ENCODE data around the gene FANCI. TPM values are rescaled to one million over a fixed set of nuclear protein-coding genes. Genes with fewer than 3 reads are reported as not detected.

FANCI gene
- total and polyA plus RNA-seq, 2 of the 13 experiments (the other 11 are each of a cell fraction or from before 2014, with no cell fraction given) = 15.7 to 68.8 TPM

GRCh38 chr15:89243691-89244573 is at the start of gene FANCI (continued):
- TF ChIP-seq EP300 (IDR thresholded peaks at IDR 0.05; ENCODE audit: low read depth in 2 of 2, low read length in 2 of 2) (no peak), EP300 (CRISPR knock-in tag; IDR thresholded peaks at IDR 0.05; ENCODE audit: borderline replicate concordance) (no peak), ZNF274 (CRISPR knock-in tag; IDR thresholded peaks at IDR 0.05) (no peak; the same call in 1 of the 2 replicates), ZSCAN22 (CRISPR knock-in tag; IDR thresholded peaks at IDR 0.05) (no peak), AKAP8 (CRISPR knock-in tag; IDR thresholded peaks at IDR 0.05) (no peak), KAT7 (CRISPR knock-in tag; IDR thresholded peaks at IDR 0.05; ENCODE audit: borderline replicate concordance) (peak; percentile 85), JUNB (CRISPR knock-in tag; IDR thresholded peaks at IDR 0.05; ENCODE audit: borderline replicate concordance) (no peak; the same call in 1 of the 2 replicates), ZNF652 (CRISPR knock-in tag; IDR thresholded peaks at IDR 0.05; ENCODE audit: borderline replicate concordance, low read depth) (no peak), MBNL3 (CRISPR knock-in tag; conservative IDR thresholded peaks at IDR 0.05) (no peak), ZNF510 (CRISPR knock-in tag; IDR thresholded peaks at IDR 0.05; ENCODE audit: low read depth) (no peak), SIN3B (IDR thresholded peaks at IDR 0.05; ENCODE audit: low read length) (peak; percentile 98), ZNF629 (CRISPR knock-in tag; conservative IDR thresholded peaks at IDR 0.05) (no peak), PRPF4 (IDR thresholded peaks at IDR 0.05; ENCODE audit: low read depth, low read length, poor library complexity, severe bottlenecking) (no peak), ZNF34 (CRISPR knock-in tag; IDR thresholded peaks at IDR 0.05; ENCODE audit: borderline replicate concordance) (no peak), ARID2 (CRISPR knock-in tag; IDR thresholded peaks at IDR 0.05; ENCODE audit: borderline replicate concordance) (peak; percentile 32; the same call in 1 of the 2 replicates), ZBED4 (CRISPR knock-in tag; IDR thresholded peaks at IDR 0.05; ENCODE audit: borderline replicate concordance) (no peak), TFDP2 (CRISPR knock-in tag; IDR thresholded peaks at IDR 0.05) (peak; percentile 97), PHF5A (CRISPR knock-in tag; IDR thresholded peaks at IDR 0.05; ENCODE audit: low read depth, unreplicated experiment) (peak; percentile 61), ZNF280D (CRISPR knock-in tag; IDR thresholded peaks at IDR 0.05) (peak; percentile 64; the same call in 1 of the 2 replicates), TRIM22 (IDR thresholded peaks at IDR 0.05) (no peak)

All from HepG2 (cell line).